NCI-H345 treated with DMSO at 0.1 percent for 48 hours (cell line): ENCODE data around the gene HNRNPUL2.
"Not testable (repeated sequence)": the region's sequence is repeated elsewhere in the genome, so short reads cannot be mapped to it uniquely, and the experiment has no call there.

Experiments
- DNase-seq: peaks from one replicate; lab custom pipeline; 2025; ENCODE audit not compliant: unreplicated experiment; lab: John Stamatoyannopoulos, UW

Gene HNRNPUL2

GRCh38 chr11:62727165-62727871 is at the start of gene HNRNPUL2:
HNRNPUL2 (minus strand) TSS chr11:62727457; CDS start chr11:62727156, 301 bp downstream.
- DNase-seq = peak; percentile 98

GRCh38 chr11:62775646-62776045 is 48.4 kb upstream of the HNRNPUL2 start:
- no peak for DNase-seq

GRCh38 chr11:62774407-62774806 is 47.1 kb upstream of the HNRNPUL2 start:
- no peak for DNase-seq

GRCh38 chr11:62771144-62772021 is 44.1 kb upstream of the HNRNPUL2 start, which contains the start of gene TAF6L:
TAF6L (plus strand) TSS chr11:62771396; CDS start chr11:62775784, 4,388 bp downstream.
- DNase-seq = peak; percentile 94

GRCh38 chr11:62770778-62771143 is 43.5 kb upstream of the HNRNPUL2 start:
- DNase-seq = no peak

GRCh38 chr11:62760867-62761227 is 33.6 kb upstream of the HNRNPUL2 start:
- not testable (repeated sequence) for DNase-seq

- no peak for DNase-seq
Measured at GRCh38 chr11:62757846-62758788, 30.9 kb upstream of the HNRNPUL2 start.

- DNase-seq = no peak
Measured at GRCh38 chr11:62755086-62755615, 27.9 kb upstream of the HNRNPUL2 start.

- DNase-seq = peak; percentile 99
Measured at GRCh38 chr11:62753736-62754603, 26.7 kb upstream of the HNRNPUL2 start, which contains the start of gene ZBTB3. ZBTB3 (minus strand) TSS chr11:62754160; CDS start chr11:62753664, 496 bp downstream.

GRCh38 chr11:62752994-62753735 is 25.9 kb upstream of the HNRNPUL2 start:
- no peak for DNase-seq

- DNase-seq = no peak
Measured at GRCh38 chr11:62752177-62752785, 25.0 kb upstream of the HNRNPUL2 start.

GRCh38 chr11:62749931-62750330 is 22.7 kb upstream of the HNRNPUL2 start:
- not testable (repeated sequence) for DNase-seq

- DNase-seq = no peak
Measured at GRCh38 chr11:62747475-62748160, 20.4 kb upstream of the HNRNPUL2 start.

GRCh38 chr11:62737196-62737595 is 9.9 kb upstream of the HNRNPUL2 start:
- no peak for DNase-seq

GRCh38 chr11:62732830-62733229 is 5.6 kb upstream of the HNRNPUL2 start:
- no peak for DNase-seq

- not testable (repeated sequence) for DNase-seq
Measured at GRCh38 chr11:62730076-62730475, 2.8 kb upstream of the HNRNPUL2 start.

GRCh38 chr11:62728171-62728988 is 1.1 kb upstream of the HNRNPUL2 start, which contains the start of gene TTC9C:
TTC9C (plus strand) TSS chr11:62728486; CDS start chr11:62728849, 363 bp downstream.
- DNase-seq = peak; percentile 76
